Astrocyte of the spinal cord (primary cell): Measurements from ENCODE around the gene LTB.

ENCODE experiments used
- DNase-seq: peaks from one replicate; pipeline ENCODE4 v3.0.0; 2011; ENCODE audit warnings: low read depth, low spot score
- H3K4me3 ChIP-seq: 2 replicates; pipeline ENCODE4 v1.5.1; 2011; ENCODE audit warnings: low read depth, mild to moderate bottlenecking, low read length, moderate library complexity
- in situ Hi-C: cut with HindIII; loops from 2 replicates; pipeline ENCODE4 v1.10.0; 2017; ENCODE audit warnings: low sequenced_read_pairs
- TF ChIP-seq, protein P1 (sequence below): IDR thresholded peaks from 2 replicates; pipeline ENCODE4 v1.5.1; 2012; ENCODE audit warnings: low read depth, mild to moderate bottlenecking, low read length, inconsistent platforms

Gene LTB

DNA sequence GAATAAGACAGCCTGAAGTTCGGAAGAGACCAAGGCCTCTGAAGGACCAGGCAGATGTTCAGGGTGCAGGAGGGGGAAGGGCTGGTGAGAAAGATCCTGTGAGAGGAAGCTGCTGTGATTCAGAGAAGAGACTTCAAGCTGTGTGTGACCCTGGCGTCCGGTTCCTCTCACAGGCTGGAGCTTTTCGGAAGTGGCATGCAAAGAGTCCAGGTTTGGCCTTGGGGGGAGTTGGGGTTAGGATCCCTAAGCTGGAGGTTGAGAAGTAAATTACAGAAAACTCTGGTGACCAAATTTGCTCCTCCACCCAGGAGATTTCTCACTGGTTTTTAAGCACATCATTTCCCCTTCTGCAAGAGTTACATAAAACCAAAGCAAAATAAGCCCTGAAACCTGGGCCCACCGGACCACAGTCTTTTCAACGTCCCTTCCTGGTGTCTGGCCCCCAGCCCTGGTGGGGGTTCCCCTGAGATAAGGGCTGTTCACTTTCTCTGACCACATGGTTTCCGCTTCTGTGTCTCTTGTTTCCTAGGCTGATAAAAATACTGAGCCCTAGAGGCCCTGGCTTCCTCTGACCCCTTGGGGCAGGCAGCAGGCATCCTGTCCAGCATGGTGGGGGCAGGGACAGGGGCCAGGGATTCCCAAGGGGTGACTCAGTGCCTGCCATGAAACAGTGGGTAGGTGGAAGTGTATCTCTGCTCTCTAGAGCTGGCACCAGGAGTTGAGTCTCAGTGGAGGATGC, 22.1 kb downstream of the LTB start:
- TF ChIP-seq, protein P1, sequence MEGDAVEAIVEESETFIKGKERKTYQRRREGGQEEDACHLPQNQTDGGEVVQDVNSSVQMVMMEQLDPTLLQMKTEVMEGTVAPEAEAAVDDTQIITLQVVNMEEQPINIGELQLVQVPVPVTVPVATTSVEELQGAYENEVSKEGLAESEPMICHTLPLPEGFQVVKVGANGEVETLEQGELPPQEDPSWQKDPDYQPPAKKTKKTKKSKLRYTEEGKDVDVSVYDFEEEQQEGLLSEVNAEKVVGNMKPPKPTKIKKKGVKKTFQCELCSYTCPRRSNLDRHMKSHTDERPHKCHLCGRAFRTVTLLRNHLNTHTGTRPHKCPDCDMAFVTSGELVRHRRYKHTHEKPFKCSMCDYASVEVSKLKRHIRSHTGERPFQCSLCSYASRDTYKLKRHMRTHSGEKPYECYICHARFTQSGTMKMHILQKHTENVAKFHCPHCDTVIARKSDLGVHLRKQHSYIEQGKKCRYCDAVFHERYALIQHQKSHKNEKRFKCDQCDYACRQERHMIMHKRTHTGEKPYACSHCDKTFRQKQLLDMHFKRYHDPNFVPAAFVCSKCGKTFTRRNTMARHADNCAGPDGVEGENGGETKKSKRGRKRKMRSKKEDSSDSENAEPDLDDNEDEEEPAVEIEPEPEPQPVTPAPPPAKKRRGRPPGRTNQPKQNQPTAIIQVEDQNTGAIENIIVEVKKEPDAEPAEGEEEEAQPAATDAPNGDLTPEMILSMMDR, result no peak
- in situ Hi-C loops, result no loop called here

DNA sequence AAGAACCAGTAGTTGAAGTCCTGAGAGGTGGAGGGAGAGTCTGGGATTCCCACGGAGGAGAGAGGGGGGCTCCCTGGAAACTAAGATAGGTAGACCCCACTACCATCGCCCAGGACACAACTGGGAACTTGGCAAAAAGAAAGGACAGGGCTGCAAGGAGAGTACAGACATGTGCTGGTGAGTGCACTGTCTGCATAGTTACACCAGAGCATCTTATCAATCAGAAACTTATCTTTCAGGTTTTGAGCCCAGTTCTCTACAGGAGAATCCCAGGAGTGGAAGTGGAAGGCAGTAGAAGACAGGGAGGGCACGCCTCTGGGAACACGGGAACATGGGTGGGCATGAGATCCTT, 22.6 kb downstream of the LTB start:
- no peak overlapping the region for H3K4me3 ChIP-seq
- TF ChIP-seq, protein P1, result no peak
- in situ Hi-C loops, result no loop called here
- DNase-seq, result no peak

More for the DNA sequence above, 22.1 kb downstream of the LTB start:
- peak; percentile 55 for DNase-seq
- H3K4me3 ChIP-seq, result no peak overlapping the region

DNA sequence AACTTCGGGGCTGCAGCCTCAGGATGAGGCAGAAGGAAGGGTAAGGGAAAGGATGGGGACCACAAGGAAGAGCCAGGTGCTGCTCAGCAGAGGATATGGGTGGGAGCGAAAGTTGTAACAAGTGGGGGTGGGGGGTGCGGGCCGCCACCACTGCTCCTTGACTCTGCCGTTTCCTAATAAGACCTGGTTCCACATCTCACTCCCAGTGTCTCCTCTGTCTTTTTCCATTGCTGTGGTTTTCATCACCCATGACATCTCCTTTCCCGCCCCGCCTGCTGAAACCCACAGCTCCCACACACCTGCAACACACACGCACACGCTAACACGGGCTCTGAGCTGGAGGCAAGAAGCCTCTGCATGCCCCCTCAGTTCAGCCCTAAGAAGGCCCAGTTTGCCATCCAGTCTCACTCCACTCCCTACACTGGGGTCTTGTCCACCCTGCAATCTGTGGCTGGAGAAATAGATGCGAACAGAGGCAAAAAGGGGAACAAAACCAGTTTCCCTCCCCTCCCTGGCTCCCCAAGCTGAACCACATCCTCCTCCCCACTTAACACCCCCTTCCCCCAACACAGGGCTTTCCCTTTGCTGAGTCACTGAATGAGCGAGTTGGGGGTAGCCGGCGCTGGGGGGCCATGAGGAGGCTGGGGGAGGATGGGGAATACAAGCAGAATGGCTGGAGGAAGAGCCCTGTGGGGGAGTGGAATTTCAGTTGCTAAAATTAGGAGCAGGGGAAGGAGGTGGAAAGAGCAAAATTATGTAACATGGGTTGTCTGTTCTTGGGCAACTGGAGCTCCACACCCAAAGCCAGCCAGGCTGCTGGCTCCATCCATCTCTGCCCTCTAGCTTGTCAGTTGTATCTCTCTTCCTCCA, 23.4 kb downstream of the LTB start:
- DNase-seq, result no peak
- no peak overlapping the region for H3K4me3 ChIP-seq
- in situ Hi-C loops, result no loop called here

DNA sequence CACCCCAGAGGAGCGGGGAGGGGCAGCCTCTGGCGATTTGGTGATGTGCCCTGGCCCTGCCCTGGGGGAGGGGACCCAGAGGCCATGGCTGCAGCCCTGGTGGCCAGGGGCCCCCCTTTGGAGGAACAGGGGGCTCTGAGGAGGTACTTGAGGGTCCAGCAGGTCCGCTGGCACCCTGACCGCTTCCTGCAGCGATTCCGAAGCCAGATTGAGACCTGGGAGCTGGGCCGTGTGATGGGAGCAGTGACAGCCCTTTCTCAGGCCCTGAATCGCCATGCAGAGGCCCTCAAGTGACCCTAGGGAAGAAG, 24.0 kb downstream of the LTB start:
- TF ChIP-seq, protein P1, result no peak
- no peak overlapping the region for H3K4me3 ChIP-seq
- in situ Hi-C loops, result no loop called here
- no peak for DNase-seq

More for the DNA sequence above, 23.4 kb downstream of the LTB start:
- TF ChIP-seq, protein P1, result no peak

DNA sequence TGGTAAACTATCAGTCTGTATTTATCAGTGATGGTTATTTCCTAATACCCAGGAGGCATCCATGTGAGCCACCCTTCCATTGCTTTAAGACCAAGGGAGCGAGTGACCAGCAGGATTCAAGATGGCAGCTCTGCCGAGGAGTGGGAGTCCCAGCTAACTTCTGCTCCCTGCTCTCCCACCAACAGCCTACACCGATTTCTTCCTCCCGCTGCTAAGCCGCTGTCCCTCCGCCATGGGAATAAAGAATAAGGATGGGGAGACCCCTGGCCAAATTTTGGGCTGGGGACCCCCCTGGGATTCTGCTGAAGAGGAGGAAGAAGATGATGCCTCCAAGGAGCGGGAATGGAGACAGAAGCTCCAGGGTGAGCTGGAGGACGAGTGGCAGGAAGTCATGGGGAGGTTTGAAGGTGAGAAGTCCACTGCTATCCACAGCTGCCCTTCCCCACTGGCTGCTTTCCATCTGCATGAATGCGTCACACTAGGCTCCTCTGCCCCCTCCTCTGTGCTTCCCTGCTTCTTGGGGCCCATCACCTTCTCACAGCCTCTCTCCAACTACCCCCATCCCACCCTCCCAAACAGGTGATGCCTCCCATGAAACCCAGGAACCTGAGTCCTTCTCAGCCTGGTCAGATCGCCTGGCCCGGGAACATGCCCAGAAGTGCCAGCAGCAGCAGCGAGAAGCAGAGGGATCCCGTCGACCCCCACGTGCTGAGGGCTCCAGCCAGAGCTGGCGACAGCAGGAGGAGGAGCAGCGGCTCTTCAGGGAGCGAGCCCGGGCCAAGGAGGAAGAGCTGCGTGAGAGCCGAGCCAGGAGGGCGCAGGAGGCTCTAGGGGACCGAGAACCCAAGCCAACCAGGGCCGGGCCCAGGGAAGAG, 24.5 kb downstream of the LTB start:
- in situ Hi-C loops, result no loop called here
- no peak overlapping the region for H3K4me3 ChIP-seq
- no peak for DNase-seq
- TF ChIP-seq, protein P1, result no peak

DNA sequence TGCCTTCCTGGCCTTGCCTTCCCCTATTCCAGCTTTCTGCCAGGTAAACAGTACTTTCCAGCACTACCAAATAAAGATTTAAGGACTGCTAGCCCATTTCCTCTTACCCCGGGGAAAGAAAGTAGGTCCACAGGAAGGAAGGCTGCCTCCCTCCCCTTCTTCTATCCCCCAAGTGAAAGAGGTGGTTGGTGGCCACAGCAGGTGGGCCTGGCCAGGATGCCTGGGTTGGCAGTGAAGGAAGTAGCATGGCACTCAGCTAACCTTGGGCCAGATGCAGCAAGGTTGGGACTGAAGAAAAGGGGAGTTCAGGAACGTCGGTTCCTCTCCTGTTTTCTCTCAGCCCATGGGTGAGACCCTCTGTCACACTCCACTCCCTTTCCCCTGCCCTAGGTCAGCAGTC, 25.9 kb downstream of the LTB start:
- in situ Hi-C loops, result no loop called here
- no peak for DNase-seq
- TF ChIP-seq, protein P1, result no peak
- no peak overlapping the region for H3K4me3 ChIP-seq
